H1 (cell line): ENCODE measurements around the gene YARS1. TPM values are rescaled to one million over a fixed set of nuclear protein-coding genes. Genes with fewer than 3 reads are reported as not detected.

Experiments
- BCL11A ChIP-seq, 2 experiments: IDR thresholded peaks; one replicate each; pipeline ENCODE4 v1.6.1; 2011; ENCODE audit warnings: low read depth in 2 of 2, low read length in 2 of 2, mild to moderate bottlenecking in 2 of 2
- BRCA1 ChIP-seq: IDR thresholded peaks from 2 replicates; pipeline ENCODE4 v1.6.1; 2012; ENCODE audit warnings: low read depth, low read length, improper control_type of control experiment
- CBX8 ChIP-seq: fragments of 300-800, 300-1000 bp; sonication (generic); IDR thresholded peaks from 2 replicates; pipeline ENCODE4 v1.7.1; 2016; ENCODE audit warnings: low read depth, low read length, borderline replicate concordance
- CREB1 ChIP-seq: IDR thresholded peaks from 2 replicates; pipeline ENCODE4 v1.6.1; 2012; ENCODE audit warnings: inconsistent platforms
- CTBP2 ChIP-seq: IDR thresholded peaks from 2 replicates; pipeline ENCODE4 v1.7.0; 2011; ENCODE audit warnings: borderline replicate concordance, mild to moderate bottlenecking, moderate library complexity, mixed read lengths, low read length; ENCODE audit not compliant: insufficient read depth, insufficient read length
- HDAC6 ChIP-seq: IDR thresholded peaks from one replicate; pipeline ENCODE4 v1.7.1; 2012; ENCODE audit warnings: low read depth, mild to moderate bottlenecking, inconsistent platforms, low read length, moderate library complexity
- KDM5A ChIP-seq: fragments of 200-600 bp; IDR thresholded peaks from 2 replicates; pipeline ENCODE4 v1.7.1; 2012; ENCODE audit warnings: mild to moderate bottlenecking, low read length, inconsistent platforms, mixed read lengths
- SIRT6 ChIP-seq: IDR thresholded peaks from one replicate; pipeline ENCODE4 v1.7.1; 2012; ENCODE audit warnings: low read length, inconsistent platforms
- SP4 ChIP-seq: IDR thresholded peaks from 2 replicates; pipeline ENCODE4 v1.6.1; 2012; ENCODE audit warnings: low read length, inconsistent platforms
- USF2 ChIP-seq: IDR thresholded peaks from 2 replicates; pipeline ENCODE4 v1.6.1; 2011; ENCODE audit warnings: low read length, improper control_type of control experiment
- polyA plus RNA-seq, 7 experiments: library from polyadenylated mRNA; depleted of rRNA in 3 of 7; stranded (reverse) in 5 of 7; unstranded in 2 of 7; fragments of >200 nt in 5 of 7; fragments of 200-250 nt in 2 of 7; gene quantifications; 1 replicate in 5 of 7; 2 replicates in 1 of 7; 4 replicates in 1 of 7; pipeline versions ENCODE4 v1.2.1 to v1.2.3, GENCODE V29; 2011 to 2013; ENCODE audit warnings: missing spikeins in 2 of 7, mixed read lengths in 2 of 7
- total RNA-seq: library from RNA; stranded (reverse); fragmentation: NEBNext Ultra II Directional; extraction: Animal tissue kit (Norgen Biotek cat#: 25700); gene quantifications from 2 replicates; pipeline ENCODE4 v1.2.1, GENCODE V29; 2021
- TF ChIP-seq, protein P1 (sequence below): fragments of 300-600 bp; sonication (generic); IDR thresholded peaks from 2 replicates; pipeline ENCODE4 v1.7.1; 2012; ENCODE audit warnings: low read length, moderate library complexity, mild to moderate bottlenecking, inconsistent platforms; ENCODE audit not compliant: insufficient replicate concordance

The YARS1 gene
- total and polyA plus RNA-seq, 2 of the 8 experiments (the other 6 are each of a cell fraction or from before 2014, with no cell fraction given) = 47.1 to 226 TPM

DNA sequence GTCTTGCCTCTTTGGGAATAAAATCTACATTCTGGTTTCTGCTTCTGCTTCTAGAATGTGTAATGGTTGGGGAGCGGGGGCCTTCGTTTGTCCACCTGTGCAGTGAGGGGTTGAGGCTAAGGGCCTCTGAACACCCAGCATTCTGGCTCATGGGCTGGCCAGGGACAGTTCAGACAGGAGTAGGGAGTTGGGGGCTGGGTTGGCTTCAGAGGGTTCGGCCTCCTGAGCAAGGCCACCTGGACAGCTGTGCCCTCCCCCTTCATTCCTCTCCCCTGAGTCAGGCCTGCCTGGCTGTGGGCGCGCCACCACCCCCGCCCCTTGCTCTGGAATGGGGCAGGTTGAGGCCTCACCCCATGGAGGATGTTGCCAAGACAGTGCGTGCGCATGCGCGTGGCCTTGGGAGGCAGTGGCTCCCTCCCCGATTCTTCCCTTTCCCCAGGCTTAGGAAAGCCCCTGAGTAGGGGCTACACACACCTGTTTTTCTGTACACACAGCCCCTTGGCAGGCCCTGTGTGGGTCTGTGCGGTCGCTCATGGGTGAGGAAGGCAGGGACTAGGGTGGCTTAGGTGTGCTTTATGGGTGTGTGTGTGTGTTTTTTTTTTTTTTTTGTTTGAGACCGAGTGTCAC lies 57.0 kb downstream of the YARS1 start (continued):
- TF ChIP-seq, protein P1, sequence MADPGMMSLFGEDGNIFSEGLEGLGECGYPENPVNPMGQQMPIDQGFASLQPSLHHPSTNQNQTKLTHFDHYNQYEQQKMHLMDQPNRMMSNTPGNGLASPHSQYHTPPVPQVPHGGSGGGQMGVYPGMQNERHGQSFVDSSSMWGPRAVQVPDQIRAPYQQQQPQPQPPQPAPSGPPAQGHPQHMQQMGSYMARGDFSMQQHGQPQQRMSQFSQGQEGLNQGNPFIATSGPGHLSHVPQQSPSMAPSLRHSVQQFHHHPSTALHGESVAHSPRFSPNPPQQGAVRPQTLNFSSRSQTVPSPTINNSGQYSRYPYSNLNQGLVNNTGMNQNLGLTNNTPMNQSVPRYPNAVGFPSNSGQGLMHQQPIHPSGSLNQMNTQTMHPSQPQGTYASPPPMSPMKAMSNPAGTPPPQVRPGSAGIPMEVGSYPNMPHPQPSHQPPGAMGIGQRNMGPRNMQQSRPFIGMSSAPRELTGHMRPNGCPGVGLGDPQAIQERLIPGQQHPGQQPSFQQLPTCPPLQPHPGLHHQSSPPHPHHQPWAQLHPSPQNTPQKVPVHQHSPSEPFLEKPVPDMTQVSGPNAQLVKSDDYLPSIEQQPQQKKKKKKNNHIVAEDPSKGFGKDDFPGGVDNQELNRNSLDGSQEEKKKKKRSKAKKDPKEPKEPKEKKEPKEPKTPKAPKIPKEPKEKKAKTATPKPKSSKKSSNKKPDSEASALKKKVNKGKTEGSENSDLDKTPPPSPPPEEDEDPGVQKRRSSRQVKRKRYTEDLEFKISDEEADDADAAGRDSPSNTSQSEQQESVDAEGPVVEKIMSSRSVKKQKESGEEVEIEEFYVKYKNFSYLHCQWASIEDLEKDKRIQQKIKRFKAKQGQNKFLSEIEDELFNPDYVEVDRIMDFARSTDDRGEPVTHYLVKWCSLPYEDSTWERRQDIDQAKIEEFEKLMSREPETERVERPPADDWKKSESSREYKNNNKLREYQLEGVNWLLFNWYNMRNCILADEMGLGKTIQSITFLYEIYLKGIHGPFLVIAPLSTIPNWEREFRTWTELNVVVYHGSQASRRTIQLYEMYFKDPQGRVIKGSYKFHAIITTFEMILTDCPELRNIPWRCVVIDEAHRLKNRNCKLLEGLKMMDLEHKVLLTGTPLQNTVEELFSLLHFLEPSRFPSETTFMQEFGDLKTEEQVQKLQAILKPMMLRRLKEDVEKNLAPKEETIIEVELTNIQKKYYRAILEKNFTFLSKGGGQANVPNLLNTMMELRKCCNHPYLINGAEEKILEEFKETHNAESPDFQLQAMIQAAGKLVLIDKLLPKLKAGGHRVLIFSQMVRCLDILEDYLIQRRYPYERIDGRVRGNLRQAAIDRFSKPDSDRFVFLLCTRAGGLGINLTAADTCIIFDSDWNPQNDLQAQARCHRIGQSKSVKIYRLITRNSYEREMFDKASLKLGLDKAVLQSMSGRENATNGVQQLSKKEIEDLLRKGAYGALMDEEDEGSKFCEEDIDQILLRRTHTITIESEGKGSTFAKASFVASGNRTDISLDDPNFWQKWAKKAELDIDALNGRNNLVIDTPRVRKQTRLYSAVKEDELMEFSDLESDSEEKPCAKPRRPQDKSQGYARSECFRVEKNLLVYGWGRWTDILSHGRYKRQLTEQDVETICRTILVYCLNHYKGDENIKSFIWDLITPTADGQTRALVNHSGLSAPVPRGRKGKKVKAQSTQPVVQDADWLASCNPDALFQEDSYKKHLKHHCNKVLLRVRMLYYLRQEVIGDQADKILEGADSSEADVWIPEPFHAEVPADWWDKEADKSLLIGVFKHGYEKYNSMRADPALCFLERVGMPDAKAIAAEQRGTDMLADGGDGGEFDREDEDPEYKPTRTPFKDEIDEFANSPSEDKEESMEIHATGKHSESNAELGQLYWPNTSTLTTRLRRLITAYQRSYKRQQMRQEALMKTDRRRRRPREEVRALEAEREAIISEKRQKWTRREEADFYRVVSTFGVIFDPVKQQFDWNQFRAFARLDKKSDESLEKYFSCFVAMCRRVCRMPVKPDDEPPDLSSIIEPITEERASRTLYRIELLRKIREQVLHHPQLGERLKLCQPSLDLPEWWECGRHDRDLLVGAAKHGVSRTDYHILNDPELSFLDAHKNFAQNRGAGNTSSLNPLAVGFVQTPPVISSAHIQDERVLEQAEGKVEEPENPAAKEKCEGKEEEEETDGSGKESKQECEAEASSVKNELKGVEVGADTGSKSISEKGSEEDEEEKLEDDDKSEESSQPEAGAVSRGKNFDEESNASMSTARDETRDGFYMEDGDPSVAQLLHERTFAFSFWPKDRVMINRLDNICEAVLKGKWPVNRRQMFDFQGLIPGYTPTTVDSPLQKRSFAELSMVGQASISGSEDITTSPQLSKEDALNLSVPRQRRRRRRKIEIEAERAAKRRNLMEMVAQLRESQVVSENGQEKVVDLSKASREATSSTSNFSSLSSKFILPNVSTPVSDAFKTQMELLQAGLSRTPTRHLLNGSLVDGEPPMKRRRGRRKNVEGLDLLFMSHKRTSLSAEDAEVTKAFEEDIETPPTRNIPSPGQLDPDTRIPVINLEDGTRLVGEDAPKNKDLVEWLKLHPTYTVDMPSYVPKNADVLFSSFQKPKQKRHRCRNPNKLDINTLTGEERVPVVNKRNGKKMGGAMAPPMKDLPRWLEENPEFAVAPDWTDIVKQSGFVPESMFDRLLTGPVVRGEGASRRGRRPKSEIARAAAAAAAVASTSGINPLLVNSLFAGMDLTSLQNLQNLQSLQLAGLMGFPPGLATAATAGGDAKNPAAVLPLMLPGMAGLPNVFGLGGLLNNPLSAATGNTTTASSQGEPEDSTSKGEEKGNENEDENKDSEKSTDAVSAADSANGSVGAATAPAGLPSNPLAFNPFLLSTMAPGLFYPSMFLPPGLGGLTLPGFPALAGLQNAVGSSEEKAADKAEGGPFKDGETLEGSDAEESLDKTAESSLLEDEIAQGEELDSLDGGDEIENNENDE = no peak
- TF ChIP-seq SIRT6 (no peak), SP4 (no peak; the same call in 1 of the 2 replicates), USF2 (no peak), BRCA1 (no peak), CREB1 (no peak), KDM5A (no peak), BCL11A (IDR thresholded peaks at IDR 0.05; ENCODE audit: low read depth in 2 of 2, low read length in 2 of 2) (no peak), HDAC6 (no peak), CTBP2 (peak; percentile 35), CBX8 (no peak)
